ENCODE data around the gene ARHGEF10L.

GRCh38 chr1:17544776-17545350 lies 5.4 kb downstream of the ARHGEF10L start:
- TF ChIP-seq CTCF (IDR thresholded peaks at IDR 0.05; ENCODE audit: low read depth, low read length, poor library complexity, severe bottlenecking) (no peak), EZH2phosphoT487 (IDR thresholded peaks at IDR 0.05; ENCODE audit: borderline replicate concordance, low read length) (no peak)

All from DOHH2 (cell line).